Esophagus (tissue), 2 donors: Measurements from ENCODE around the gene BCL2. TPM values are rescaled to one million over a fixed set of nuclear protein-coding genes. Genes with fewer than 3 reads are reported as not detected.
A peak's percentile ranks its signal among the peaks of the same experiment; 100 is the strongest.

Experiments used
- H3K27ac ChIP-seq, 2 donors: one replicate each; pipeline ENCODE4 v1.5.1; 2013; ENCODE audit warnings: low read depth in 2 of 2, mild to moderate bottlenecking in 2 of 2, inconsistent platforms in 1 of 2, low read length in 1 of 2, moderate library complexity in 1 of 2
- H3K27me3 ChIP-seq, 2 donors: one replicate each; pipeline ENCODE4 v1.6.1; 2013; ENCODE audit warnings: low read length in 2 of 2, control low read depth in 1 of 2, mild to moderate bottlenecking in 1 of 2; ENCODE audit not compliant: insufficient read depth in 2 of 2, control insufficient read depth in 1 of 2
- H3K36me3 ChIP-seq, 2 donors: one replicate each; pipeline ENCODE4 v1.6.1; 2013; ENCODE audit warnings: low read length in 1 of 2; ENCODE audit not compliant: control insufficient read depth in 2 of 2, insufficient read depth in 2 of 2
- H3K4me1 ChIP-seq, 2 donors: one replicate each; pipeline ENCODE4 v1.6.1; 2013; ENCODE audit warnings: low read length in 1 of 2; ENCODE audit not compliant: control insufficient read depth in 2 of 2, insufficient read depth in 2 of 2
- H3K4me3 ChIP-seq, 2 donors: one replicate each; pipeline ENCODE4 v1.5.1; 2013; ENCODE audit warnings: low read length in 2 of 2, mild to moderate bottlenecking in 2 of 2, low read depth in 1 of 2, moderate library complexity in 1 of 2
- H3K9me3 ChIP-seq, 2 donors: one replicate each; pipeline ENCODE4 v1.6.1; 2013; ENCODE audit warnings: mild to moderate bottlenecking in 2 of 2, low read depth in 1 of 2, low read length in 1 of 2, moderate library complexity in 1 of 2; ENCODE audit not compliant: control insufficient read depth in 2 of 2, insufficient read depth in 1 of 2
- WGBS, 2 donors: extraction: QIAGEN DNeasy Blood & Tissue Kit; methylation state at CpG; one replicate each; pipeline ENCODE4 v1.1.7; 2013; 5-methylcytosine and 5-hydroxymethylcytosine counted together
- polyA plus RNA-seq, 2 donors: library from polyadenylated mRNA; stranded (reverse); fragments of 200-250 nt; gene quantifications; one replicate each; pipeline ENCODE4 v1.2.3, GENCODE V29; 2013
- donor health status: healthy with polysubstance abuse.
- donor health status: Bipolar disorder and iron deficiency.

Gene BCL2
- polyA plus RNA-seq, 2 donors, result 1.3 to 1.9 TPM

DNA sequence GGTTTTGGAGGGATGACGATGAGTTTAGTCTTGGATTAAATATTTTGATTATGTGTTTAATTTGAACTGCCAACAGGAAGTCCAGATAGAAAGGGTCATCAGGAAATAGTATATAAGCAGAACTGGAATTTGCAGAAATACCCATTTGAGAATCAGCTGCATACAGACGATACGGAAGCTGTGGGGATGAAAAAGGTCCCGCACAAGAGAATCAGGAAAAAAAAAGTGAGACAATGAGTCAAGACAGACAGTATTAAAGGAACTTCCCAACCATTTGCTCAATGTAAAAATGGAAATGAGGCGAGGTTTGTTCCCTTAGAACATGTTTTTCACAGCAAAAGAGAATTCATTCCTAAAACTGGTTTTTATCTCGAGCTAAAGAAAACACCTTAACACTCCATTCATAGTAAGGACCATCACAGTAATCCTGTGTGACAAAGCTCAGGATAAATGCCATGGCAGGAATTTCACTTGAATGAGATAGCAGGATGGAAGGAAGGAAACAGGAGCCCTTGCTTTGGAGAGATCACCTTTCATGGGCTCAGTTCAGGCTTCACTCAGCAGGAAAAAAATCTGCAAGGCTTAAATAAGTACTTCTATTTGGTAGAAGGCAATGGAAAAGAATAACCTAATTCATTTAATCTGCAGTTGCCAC is 29.3 kb downstream of the BCL2 start:
- no peaks in the 10 kb centered on the region for H3K9me3 ChIP-seq
- H3K27ac ChIP-seq, result no peak overlapping the region
- H3K27me3 ChIP-seq, result no peaks in the 10 kb centered on the region
- no peak overlapping the region for H3K4me3 ChIP-seq
- no peaks in the 10 kb centered on the region for H3K4me1 ChIP-seq
- 78 to 83% methylated on average over 6 of the region's 6 CpGs for WGBS, 2 donors
- peaks cover 0 to 2% of the 10 kb centered on the region in 2 donors for H3K36me3 ChIP-seq

DNA sequence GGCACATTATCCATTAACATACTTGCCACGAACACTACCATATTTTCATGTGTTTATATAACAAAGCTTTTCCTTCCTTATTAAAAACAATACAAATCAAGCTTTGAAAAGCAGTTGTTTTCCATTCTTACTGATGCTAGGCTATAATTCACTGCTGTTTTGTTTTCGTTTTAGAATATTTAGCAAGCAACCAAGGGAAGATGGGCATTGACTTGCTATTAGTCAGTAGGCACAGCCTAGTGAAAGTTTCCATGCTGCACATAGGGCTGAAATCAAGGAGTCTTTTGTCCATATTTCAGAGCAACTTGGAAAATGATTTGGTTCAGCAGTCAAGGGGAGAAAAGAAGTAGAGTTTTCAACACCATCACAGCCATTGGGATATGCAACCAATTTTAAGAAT is 31.3 kb downstream of the BCL2 start:
- peak overlapping the region in 1 of 2 donors; percentile 47 for H3K27ac ChIP-seq
- H3K4me1 ChIP-seq, result no peaks in the 10 kb centered on the region
- no peaks in the 10 kb centered on the region for H3K27me3 ChIP-seq
- no peaks in the 10 kb centered on the region for H3K9me3 ChIP-seq
- H3K36me3 ChIP-seq, result peaks cover 0 to 2% of the 10 kb centered on the region in 2 donors
- 60 to 66% methylated on average over 2 of the region's 2 CpGs for WGBS, 2 donors
- H3K4me3 ChIP-seq, result no peak overlapping the region

- WGBS, 2 donors, result 61 to 62% methylated on average over 1 of the region's 1 CpG
- no peaks in the 10 kb centered on the region for H3K9me3 ChIP-seq
- H3K27ac ChIP-seq, result no peak overlapping the region
- peaks cover 0 to under 1% of the 10 kb centered on the region in 2 donors for H3K36me3 ChIP-seq
- H3K4me3 ChIP-seq, result no peak overlapping the region
- H3K4me1 ChIP-seq, result no peaks in the 10 kb centered on the region
- H3K27me3 ChIP-seq, result no peaks in the 10 kb centered on the region
Measured at GRCh38 chr18:63287691-63288220, 31.8 kb downstream of the BCL2 start.

GRCh38 chr18:63286926-63287325 is 32.6 kb downstream of the BCL2 start:
- no peak overlapping the region for H3K4me3 ChIP-seq
- H3K9me3 ChIP-seq, result no peaks in the 10 kb centered on the region
- H3K36me3 ChIP-seq, result no peaks in the 10 kb centered on the region
- H3K4me1 ChIP-seq, result no peaks in the 10 kb centered on the region
- no peaks in the 10 kb centered on the region for H3K27me3 ChIP-seq
- H3K27ac ChIP-seq, result no peak overlapping the region
- 81 to 83% methylated on average over 4 of the region's 4 CpGs for WGBS, 2 donors

GRCh38 chr18:63284827-63285733 is 34.5 kb downstream of the BCL2 start:
- Histone ChIP-seq H3K9me3 (no peaks in the 10 kb centered on the region), H3K4me3 (no peak overlapping the region), H3K4me1 (no peaks in the 10 kb centered on the region), H3K36me3 (no peaks in the 10 kb centered on the region), H3K27ac (peak overlapping the region; percentile 15 to 52), H3K27me3 (no peaks in the 10 kb centered on the region)
- WGBS, 2 donors, result 80 to 83% methylated on average over 14 of the region's 14 CpGs

GRCh38 chr18:63284173-63284799 is 35.3 kb downstream of the BCL2 start:
- 90 to 92% methylated on average over 5 of the region's 5 CpGs for WGBS, 2 donors
- peak overlapping the region in 1 of 2 donors; percentile 52 for H3K27ac ChIP-seq
- no peaks in the 10 kb centered on the region for H3K4me1 ChIP-seq

DNA sequence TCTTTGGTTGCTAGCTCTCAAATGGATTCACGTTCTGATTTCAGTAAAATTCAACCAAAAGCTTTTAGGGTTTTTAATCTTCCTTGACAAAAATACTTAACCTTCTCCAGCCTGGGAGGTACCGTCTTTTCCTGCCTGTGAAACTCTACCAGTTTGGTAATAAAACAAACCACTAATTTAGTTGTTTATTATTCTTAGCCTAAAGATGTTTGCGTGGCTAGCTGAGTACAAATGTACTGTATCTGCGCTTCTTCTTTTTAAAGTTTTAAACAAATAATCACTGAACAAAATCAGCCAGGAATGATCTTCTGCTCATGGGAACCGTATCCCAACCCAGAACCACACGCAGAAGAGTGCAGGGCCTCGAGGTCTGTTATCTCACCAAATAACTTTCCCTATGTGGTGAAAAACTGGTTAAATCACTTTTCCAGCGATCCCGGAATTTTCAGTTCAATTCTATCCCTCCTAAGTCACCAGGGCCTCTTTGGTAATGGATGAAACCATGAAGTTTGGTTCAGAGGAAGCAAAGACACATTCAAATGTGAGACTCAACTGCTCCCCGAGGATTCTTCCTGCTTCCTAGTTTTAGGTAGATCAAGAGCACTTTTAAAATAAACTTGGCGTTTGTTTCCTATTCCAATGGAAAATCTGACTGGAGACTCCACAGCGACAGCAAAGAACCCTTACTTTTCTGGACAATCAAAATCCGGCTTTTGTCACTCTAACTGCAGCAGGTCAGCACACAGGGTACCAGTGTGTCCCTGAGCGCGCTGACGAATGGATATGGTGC is 36.1 kb downstream of the BCL2 start:
- Histone ChIP-seq H3K36me3 (no peaks in the 10 kb centered on the region), H3K27ac (peak overlapping the region in 1 of 2 donors; percentile 34), H3K4me3 (no peak overlapping the region), H3K9me3 (no peaks in the 10 kb centered on the region), H3K27me3 (no peaks in the 10 kb centered on the region), H3K4me1 (no peaks in the 10 kb centered on the region)
- 80 to 83% methylated on average over 16 of the region's 16 CpGs for WGBS, 2 donors

More at GRCh38 chr18:63284173-63284799, 35.3 kb downstream of the BCL2 start:
- Histone ChIP-seq H3K27me3 (no peaks in the 10 kb centered on the region), H3K9me3 (no peaks in the 10 kb centered on the region), H3K36me3 (no peaks in the 10 kb centered on the region), H3K4me3 (no peak overlapping the region)

DNA sequence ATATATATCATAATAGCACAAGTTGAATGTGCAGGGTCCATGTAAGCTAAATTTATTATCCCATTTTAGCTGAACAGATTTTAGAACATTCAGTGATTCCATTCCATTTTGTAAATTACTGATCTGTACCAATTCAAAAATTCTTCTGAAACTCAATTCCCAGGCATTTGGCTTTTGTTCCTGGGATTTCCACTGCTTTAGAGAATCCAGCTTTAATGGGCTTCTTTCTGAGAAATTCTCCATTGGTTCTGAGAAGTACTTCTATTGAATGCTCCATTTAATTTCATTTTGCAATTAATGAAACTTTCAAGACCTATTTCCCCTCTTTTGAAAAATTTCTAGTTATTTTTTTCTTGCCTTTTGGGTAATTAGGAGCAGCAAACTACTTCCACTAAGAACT is 36.8 kb downstream of the BCL2 start:
- no peaks in the 10 kb centered on the region for H3K27me3 ChIP-seq
- H3K4me1 ChIP-seq, result no peaks in the 10 kb centered on the region
- no peaks in the 10 kb centered on the region for H3K9me3 ChIP-seq
- H3K27ac ChIP-seq, result no peak overlapping the region
- H3K36me3 ChIP-seq, result no peaks in the 10 kb centered on the region
- H3K4me3 ChIP-seq, result no peak overlapping the region
